Neuron (in vitro differentiated cells): ENCODE measurements around the gene SPANXN1.
"Not testable (repeated sequence)": the region's sequence is repeated elsewhere in the genome, so short reads cannot be mapped to it uniquely, and the experiment has no call there.

ENCODE experiments used
- H2AFZ ChIP-seq: one replicate; pipeline ENCODE4 v1.6.1; 2013; ENCODE audit warnings: low read depth, mild to moderate bottlenecking, inconsistent platforms, low read length, moderate library complexity
- H3K27me3 ChIP-seq: one replicate; pipeline ENCODE4 v1.6.1; 2013; ENCODE audit warnings: low read length; ENCODE audit not compliant: insufficient read depth
- H3K36me3 ChIP-seq: one replicate; pipeline ENCODE4 v1.6.1; 2013; ENCODE audit warnings: low read length; ENCODE audit not compliant: insufficient read depth
- H3K4me1 ChIP-seq: one replicate; pipeline ENCODE4 v1.6.1; 2013; ENCODE audit warnings: low read length; ENCODE audit not compliant: insufficient read depth
- H3K4me3 ChIP-seq: 2 replicates; pipeline ENCODE4 v1.5.1; 2013; ENCODE audit warnings: mild to moderate bottlenecking, low read length, moderate library complexity
- H3K9me3 ChIP-seq: one replicate; pipeline ENCODE4 v1.6.1; 2013; ENCODE audit warnings: low read length

Gene SPANXN1

DNA sequence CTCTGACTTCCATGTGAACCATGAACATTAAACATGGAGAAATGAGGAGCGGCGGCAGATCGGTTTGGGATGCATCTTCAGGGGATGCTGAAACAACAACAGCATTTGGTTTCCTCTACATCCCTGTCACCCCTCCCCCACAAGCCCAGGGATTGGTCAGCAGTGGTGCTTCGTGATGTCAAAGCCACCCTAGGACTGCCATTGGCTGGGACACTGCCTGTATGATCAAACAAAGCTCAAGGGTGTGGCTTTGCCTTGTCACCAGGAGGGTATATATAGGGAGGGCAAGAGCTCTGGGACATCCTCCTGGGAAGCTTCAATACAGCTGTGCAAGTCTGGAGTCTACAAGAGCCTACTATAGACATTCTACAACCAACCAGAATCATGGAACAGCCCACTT lies at the start of gene SPANXN1:
SPANXN1 (plus strand) TSS at position 301 of the 400 bp plus-strand sequence; CDS start at position 385, 84 bp downstream.
- H3K36me3 ChIP-seq = not testable (repeated sequence)

DNA sequence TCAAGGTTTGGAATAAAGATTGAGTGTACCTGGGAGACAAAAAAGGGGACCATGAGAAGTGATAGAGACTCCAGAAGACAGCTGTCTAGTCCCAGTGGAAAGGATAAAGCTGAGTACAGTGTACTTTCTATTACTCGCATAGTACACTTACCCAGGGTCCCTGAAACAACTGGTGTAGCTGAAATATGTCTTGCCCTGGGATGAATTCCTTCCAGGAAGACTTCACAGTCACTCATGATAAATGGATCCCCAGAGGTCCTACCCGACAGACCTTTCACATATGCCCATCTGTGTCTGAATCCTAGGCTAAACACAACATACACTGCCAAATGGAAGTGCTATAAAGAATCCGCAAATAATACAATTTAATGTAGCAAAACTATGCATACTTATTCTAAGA lies 48.2 kb upstream of the SPANXN1 start:
- Histone ChIP-seq H2AFZ (no peak overlapping the region), H3K9me3 (no peaks in the 10 kb centered on the region), H3K4me3 (no peak overlapping the region), H3K4me1 (no peaks in the 10 kb centered on the region), H3K36me3 (no peaks in the 10 kb centered on the region), H3K27me3 (no peaks in the 10 kb centered on the region)

More for the DNA sequence above, at the start of gene SPANXN1:
- H3K27me3 ChIP-seq, H3K4me1 ChIP-seq, H3K4me3 ChIP-seq, H3K9me3 ChIP-seq, H2AFZ ChIP-seq: not testable (repeated sequence)

- no peaks in the 10 kb centered on the region for H3K27me3 ChIP-seq
- no peak overlapping the region for H2AFZ ChIP-seq
- no peaks in the 10 kb centered on the region for H3K9me3 ChIP-seq
- no peak overlapping the region for H3K4me3 ChIP-seq
- no peaks in the 10 kb centered on the region for H3K4me1 ChIP-seq
- no peaks in the 10 kb centered on the region for H3K36me3 ChIP-seq
These were observed 33.8 kb upstream of the SPANXN1 start for GRCh38 chrX:145213504-145213903.

DNA sequence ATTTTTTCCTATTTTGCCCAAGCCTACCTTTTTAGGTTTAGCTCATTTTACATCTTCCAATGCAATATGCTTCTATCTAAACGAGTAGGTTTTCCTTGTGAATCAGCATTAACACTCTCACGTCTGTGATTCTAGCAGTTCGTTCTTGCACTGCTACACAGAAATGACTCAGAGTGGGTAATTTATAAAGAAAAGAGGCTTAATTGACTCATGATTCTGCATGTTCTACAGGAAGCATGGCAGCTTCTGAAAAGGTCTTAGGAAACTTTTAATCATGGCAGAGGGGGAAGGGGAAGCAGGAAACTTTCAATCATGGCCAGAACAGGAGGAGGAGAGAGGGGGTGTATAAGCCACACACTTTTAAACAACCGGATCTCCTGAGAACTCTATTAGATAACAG lies 44.9 kb downstream of the SPANXN1 start:
- Histone ChIP-seq H3K9me3 (no peaks in the 10 kb centered on the region), H3K4me1 (no peaks in the 10 kb centered on the region), H3K36me3 (no peaks in the 10 kb centered on the region), H2AFZ (no peak overlapping the region), H3K27me3 (no peaks in the 10 kb centered on the region), H3K4me3 (no peak overlapping the region)
